ENCODE data around the gene APBB2.

The APBB2 gene

DNA sequence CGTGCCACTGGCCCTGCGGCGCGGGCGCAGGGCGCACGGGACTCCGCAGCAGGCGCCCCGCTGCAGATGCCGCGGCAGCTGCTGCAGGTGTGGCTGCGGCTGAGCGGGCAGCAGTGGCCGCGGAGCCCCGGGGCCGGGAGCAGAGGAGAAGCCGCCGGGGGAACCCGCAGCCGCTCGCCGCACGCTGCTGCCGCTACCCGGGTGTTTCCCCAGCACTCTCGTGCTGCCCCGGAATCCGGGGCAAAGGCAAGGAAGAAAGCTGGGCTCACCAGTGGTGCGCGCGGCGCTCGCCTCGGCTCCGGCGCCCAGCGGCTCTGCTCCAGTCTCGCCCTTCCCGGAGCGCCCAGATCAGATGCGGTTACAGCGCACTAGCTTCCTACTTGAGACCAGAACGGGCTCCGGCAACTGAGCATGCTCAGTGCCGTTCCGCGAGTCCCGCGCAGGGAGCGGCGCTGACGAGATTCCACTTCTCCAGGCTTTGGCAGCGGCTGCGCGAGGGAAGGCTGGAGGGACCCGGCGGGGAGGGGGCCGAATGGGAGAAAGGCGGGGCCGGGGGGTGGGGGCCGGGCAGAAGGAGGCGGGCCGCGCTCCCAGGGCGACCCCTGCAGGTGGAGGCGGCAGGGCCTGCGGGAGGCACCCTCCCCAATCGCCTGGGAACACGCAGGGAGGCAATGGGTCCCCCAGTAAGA lies at the start of gene APBB2:
APBB2 (minus strand) TSS at position 407 of the 689 bp plus-strand sequence. CDS start 181,288 bp downstream, outside the sequence.
- DNase-seq (ENCODE audit: low spot score): peak; percentile 95

GRCh38 chr4:41262198-41262597 lies 47.9 kb upstream of the APBB2 start:
- DNase-seq (ENCODE audit: low spot score): no peak

DNA sequence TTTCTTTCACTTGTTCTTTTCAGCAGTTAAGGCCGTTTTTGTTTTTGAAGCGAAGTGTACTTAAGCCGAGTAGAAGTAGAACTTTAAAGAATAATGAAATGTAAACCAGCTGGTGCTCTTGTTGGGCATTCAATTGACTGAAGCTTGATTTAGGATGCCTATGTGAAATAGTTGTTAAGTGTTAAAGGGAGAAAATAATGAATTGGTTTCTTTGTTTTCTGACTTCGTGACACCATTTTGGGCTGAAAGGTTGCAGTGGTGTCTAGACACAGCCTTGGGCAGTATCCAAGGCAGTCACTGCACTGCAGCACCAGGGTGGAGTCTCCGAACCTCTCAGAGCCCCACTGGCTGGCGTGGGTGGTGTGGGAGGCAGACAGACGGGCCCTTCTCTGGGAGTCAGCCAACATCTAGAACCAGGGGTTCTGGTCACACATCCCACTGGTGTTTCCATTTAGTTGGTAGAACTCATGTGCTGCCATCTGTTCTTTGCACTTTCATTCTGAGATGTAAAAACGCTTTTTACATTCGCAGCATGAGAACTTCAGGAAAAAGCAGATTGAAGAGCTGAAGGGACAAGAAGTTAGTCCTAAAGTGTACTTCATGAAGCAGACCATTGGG lies 45.9 kb upstream of the APBB2 start:
- DNase-seq (ENCODE audit: low spot score): no peak

GRCh38 chr4:41258783-41259182 lies 44.4 kb upstream of the APBB2 start:
- peak; percentile 43 for DNase-seq (ENCODE audit: low spot score)

DNA sequence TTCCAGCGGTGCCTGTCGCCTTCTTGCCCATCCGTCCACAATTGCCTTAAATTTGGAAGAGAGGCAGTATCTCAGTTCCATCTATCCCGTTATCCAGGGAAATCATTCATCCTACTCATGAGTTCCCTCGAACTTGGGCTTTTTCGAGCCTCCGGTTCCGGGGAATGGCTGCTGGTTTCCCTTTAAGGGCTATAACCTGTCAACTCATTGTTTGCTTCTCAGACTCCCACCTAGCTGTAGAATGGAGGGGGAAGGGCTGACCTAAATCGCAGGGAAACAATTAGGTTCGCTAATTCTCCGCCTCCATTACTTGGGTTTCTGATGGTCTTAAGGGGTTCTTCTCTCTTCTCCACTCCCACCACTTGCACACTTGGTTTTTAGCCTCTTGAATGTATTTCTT lies 43.6 kb upstream of the APBB2 start:
- no peak for DNase-seq (ENCODE audit: low spot score)

DNA sequence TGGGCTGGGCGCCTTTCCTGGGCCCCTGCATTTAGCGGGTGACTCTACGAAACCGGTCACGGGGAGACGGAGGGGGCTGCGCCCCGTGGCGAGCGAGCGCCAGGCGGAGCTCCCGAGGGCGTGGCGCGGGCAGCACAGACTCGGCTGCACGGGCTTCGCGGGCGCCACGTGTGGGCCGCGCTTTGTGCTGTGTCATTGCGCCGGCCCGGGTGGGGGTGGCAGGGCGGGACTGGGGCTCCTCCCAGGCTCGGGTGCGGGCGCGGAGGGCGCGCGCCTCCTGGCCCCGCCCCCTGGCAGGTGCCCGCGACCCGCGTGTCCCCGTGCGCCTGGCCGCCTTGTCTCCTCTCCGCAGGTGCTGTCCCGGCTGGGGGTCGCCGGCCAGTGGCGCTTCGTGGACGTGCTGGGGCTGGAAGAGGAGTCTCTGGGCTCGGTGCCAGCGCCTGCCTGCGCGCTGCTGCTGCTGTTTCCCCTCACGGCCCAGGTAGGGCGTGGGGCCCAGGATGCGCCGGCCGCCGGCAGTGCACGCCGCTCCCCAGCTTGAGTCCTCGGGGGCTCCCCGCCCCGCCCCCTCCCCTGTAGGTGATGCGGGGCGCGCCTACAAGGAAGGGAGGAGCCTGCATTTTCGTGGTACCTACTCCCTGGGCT lies 43.0 kb upstream of the APBB2 start:
- DNase-seq (ENCODE audit: low spot score): peak; percentile 35

DNA sequence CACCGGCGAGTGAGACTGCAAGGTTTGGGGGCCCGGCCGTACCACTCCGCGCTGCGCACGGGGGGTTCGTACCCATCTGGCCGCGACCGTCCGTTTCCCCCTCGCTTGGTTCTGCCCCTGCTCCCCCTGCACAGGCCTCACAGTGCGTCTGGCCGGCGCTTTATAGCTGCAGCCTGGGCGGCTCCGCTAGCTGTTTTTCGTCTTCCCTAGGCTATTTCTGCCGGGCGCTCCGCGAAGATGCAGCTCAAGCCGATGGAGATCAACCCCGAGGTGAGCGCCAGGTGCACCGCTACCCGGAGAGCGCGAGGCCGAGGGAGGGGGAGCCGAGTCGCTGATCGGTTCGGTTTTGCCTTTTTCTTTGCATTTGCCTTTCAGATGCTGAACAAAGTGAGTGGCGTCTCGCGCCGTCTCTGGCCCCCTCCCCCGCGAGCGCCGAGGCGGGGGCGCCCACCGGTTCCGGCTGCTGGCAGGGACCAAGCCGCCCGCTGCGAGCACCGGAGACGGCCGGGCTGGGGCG lies 42.5 kb upstream of the APBB2 start, which contains the start of gene UCHL1:
UCHL1 (plus strand) TSS at position 189 of the 517 bp plus-strand sequence; CDS start at position 238, 49 bp downstream.
- no peak for DNase-seq (ENCODE audit: low spot score)

- DNase-seq (ENCODE audit: low spot score): no peak
These were observed 41.9 kb upstream of the APBB2 start for GRCh38 chr4:41256131-41256739.

DNA sequence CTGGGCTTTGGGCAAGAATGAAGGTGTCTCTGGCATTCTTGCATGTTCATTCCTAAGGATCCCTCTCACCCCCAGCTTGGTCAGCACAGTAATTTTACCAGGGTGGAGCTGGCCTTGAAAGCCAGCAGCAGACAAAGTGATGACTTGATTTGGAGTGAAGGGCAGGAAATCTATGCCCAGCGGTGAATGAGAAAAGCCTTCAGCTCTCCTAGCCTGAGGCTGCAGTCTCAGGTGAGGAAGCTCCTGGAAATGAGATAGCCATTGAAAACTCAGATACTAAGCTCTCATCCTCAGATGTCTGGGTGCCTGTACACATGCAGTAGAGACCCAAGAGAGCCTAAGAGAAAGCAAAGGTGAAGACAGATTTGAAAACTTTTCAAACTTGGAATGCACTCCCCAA lies 31.6 kb upstream of the APBB2 start:
- DNase-seq (ENCODE audit: low spot score): no peak

DNA sequence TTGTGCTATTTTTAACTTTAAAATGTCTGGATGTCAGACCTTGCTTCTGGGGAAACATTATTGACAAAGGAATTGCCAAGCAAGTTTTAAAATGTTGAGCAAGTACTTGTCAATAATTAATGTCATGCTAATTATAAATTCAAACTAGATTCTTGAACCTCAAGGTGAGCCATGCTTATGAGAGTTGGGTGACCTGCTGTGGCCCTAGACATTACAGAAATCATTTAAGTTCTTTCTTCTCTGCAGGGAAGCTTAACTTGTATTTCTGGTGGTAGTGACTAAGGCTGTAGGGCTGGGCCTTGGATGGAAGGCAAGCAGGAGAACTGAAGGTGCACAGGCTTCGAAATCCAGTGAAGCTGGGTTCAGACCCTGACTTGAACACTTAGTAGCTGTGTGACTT lies 27.6 kb upstream of the APBB2 start:
- no peak for DNase-seq (ENCODE audit: low spot score)

DNA sequence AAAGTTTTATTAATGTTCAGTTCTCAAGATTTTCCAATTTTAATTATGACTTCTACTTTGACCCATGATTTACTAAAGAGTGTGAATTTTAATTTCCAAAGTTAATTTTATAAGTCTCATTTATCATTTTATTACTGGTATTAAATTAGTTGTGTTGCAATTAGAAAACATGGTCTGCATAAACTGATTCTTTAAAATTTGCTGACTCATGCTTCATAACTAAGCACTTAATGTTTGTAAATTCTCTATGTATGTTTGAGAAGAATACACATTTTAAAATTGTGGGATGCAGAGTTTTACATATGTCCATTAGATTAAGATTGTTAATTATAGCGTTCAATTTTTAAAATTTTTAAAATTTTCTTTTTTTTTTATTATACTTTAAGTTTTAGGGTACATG lies 22.2 kb upstream of the APBB2 start:
- no peak for DNase-seq (ENCODE audit: low spot score)

DNA sequence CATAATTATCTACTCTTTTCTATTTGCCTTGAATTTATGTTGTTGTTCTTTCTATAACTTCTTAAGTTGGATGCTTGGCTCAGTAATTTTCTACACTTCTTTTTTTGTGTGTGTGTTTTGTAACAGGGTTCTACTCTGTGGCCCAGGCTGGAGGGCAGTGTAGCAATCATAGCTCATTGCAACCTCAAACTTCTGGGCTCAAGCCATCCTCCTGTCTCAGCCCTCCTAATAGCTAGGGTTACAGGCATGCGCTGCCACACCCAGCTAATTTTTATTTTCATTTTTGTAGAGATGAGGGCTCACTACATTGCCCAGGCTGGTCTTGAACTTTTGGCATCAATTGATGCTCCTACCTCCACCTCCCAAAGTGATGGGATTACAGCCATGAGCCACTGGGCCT lies 21.7 kb upstream of the APBB2 start:
- DNase-seq (ENCODE audit: low spot score): no peak

GRCh38 chr4:41232856-41233255 lies 18.5 kb upstream of the APBB2 start:
- DNase-seq (ENCODE audit: low spot score): no peak

DNA sequence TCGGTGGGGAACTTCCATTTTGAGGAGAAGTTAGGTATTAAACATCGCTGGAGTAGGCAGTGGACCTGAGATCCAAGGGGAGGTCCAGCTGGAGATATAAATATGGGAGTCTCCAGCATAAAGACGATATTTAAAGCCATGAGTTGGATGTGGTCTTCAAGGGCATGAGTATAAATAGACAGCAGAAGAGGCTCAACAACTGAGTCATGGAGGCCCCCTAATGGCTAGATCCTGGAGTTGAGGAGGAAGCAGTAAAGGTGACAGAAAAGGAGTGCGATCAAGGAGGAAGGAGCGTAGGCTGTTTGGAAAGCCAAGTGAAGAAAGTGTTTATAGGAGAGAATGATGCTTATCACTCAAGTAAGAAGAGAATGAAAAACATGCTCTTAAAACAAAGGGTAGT lies 18.1 kb upstream of the APBB2 start:
- no peak for DNase-seq (ENCODE audit: low spot score)

DNA sequence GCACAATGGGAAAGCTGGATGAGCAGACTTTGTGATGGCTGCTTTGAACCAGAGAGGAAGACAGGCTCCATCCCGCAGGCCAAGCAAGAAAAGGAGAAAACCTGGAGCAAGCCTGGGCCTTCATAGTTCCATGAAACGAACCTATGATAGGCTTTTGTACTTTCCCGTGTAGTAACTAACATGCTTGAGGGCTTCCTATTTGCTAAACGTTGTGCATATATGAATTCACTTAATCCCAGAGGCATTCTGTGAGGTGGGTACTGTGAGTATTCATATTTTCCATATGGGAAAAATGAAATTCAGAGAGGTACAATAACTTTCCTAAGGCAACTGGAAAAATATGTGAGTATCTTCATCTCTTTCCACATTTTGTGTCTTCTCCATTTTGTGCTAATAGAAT lies 13.6 kb upstream of the APBB2 start:
- no peak for DNase-seq (ENCODE audit: low spot score)

GRCh38 chr4:41221850-41222645 lies 7.7 kb upstream of the APBB2 start:
- DNase-seq (ENCODE audit: low spot score): no peak

DNA sequence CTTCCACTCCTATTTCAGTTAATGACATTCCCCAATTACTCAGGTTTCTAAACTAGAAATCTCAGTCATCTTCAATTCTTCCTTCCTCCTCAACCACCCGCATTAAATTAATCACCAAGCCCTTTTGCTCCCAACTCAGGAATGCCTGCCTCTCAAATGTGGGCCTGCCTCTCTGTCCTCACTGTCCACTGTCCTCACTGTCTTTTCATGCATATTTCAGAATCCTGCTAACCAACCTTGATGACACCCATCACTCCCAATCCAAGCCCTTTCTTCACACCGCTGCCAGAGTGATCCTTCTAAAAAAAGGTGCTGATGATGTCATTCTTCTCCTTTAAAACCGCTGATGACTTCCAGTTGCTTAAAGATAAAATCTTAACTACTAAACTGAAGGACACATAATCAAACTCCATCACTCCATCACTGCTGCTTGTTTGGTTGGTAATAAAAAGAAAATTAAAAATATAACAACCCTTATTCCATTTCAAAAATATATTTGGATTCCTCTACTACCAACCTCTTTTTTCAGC lies 5.1 kb upstream of the APBB2 start:
- no peak for DNase-seq (ENCODE audit: low spot score)

DNA sequence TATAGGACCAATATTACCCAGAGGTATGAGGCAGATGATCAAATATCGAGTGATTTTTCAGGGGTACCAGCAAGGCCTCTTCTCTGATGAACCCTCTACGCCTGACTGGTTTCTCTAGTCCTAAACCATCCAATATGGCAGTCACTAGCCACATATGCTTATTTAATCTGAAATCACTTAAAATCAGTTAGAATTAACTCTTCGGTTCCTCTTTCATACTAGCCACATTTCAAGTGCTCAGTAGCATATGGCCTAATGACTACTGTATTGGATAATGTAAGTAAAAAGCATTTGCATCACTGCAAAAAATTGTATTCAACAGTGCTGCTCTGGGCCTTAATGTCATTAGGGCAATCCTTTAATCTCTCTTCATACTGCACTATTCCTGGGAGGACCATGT lies 4.4 kb upstream of the APBB2 start:
- no peak for DNase-seq (ENCODE audit: low spot score)

DNA sequence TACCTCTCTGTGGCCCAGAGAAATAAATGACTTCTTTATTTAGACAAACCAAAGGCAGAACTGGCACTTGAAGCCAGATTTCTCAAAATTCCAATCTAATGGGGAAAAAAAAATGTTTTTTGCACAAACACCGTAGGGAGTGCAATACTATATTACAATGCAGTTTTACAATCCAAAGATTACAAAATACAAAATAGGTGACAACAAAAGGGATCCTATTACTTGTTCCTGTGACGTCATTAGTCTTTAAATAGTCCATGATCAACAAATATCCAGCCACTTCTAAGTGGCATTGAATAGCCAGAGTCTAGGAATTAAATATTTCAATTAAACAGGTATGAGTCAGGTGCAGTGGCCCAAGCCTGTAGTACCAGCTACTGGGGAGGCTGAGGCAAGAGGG lies 3.0 kb upstream of the APBB2 start:
- DNase-seq (ENCODE audit: low spot score): no peak

- no peak for DNase-seq (ENCODE audit: low spot score)
These were observed 2.6 kb upstream of the APBB2 start for GRCh38 chr4:41217020-41217333.

DNA sequence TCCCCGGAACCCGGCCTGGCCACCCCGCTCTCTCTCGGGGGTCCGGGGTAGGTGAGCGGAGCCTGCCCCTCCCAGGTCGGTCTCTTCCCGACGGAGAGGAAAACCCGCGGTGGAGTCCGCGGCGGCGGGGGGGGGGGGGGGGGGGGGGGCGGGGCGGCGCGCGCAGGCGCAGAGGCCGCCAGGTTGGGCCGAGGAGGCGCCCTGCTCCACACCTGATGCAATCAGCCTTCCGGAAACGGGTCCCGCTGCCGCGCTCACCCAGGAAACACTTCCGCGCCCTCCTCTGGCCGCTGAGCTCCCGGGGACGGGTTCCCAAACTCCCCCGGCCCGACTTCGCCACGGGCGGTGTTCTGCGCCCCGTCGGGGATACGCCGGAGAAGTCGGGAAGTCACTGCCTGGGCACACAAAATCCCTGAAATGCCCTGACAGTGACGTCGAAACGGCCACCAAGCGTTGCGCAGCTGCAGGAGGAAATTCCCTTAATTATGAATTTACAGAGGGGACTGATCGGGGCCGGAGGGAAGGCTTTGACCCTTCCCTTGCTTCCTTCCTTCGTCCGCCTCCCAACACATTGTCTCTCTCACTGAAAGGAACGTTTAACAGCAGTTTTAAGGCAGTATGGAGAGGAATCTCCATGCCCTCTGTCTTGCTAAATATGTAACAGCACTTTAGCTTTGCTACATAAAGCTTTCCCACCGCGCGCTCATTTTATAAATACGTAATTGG lies 2.1 kb upstream of the APBB2 start:
- peak; percentile 89 for DNase-seq (ENCODE audit: low spot score)

Measured in LoVo (cell line).